ENCODE measurements around the gene THYN1.

Gene THYN1

DNA sequence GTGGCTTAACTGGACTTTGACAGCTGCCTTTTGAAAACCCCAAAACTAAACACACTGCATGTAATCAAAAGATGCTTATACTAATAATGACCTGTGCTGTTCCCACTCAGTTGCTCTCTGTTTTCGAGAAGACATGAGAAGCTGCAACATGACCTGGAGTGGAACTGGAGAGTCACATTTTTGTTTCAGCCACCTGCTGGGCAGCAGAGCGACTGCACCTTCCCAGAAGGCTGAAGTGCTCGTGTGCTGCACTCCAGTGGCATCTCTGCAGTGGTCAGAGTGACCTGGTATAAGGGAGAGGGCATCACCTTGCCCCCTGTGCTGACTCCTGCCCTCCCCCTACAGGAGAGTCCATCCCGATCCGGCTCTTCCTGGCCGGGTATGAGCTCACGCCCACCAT lies 8.6 kb downstream of the THYN1 start:
- peaks cover 10% of the 10 kb centered on the region for H3K79me1 ChIP-seq (replicated peaks; ENCODE audit: low read length, poor library complexity, severe bottlenecking)
- H2BK120ac ChIP-seq (ENCODE audit: low read depth, low read length): no peak overlapping the region
- 69% methylated on average over 7 of the region's 7 CpGs for WGBS
- no peak overlapping the region for H3K27ac ChIP-seq (ENCODE audit: low read length, poor library complexity, severe bottlenecking)
- no peak overlapping the region for H3K4me3 ChIP-seq (ENCODE audit: insufficient read depth in 1 of 2, low read depth in 1 of 2, low read length in 2 of 2)
- H3K36me3 ChIP-seq (ENCODE audit: control insufficient read depth in 1 of 2, insufficient read depth in 2 of 2, low read depth in 1 of 2, low read length in 2 of 2): peaks cover 73 to 98% of the 10 kb centered on the region in 2 experiments
- no peaks in the 10 kb centered on the region for H3K9me3 ChIP-seq (ENCODE audit: control insufficient read depth, low read length)
- no peak overlapping the region for H3K18ac ChIP-seq (ENCODE audit: low read depth in 1 of 2, low read length in 2 of 2)
- no peak overlapping the region for H4K91ac ChIP-seq (ENCODE audit: low read length)
- H2AK5ac ChIP-seq (ENCODE audit: low read length, severe bottlenecking): no peak overlapping the region
- H4K8ac ChIP-seq (ENCODE audit: low read length): no peak overlapping the region
- no peak overlapping the region for H3K14ac ChIP-seq (ENCODE audit: low read length in 2 of 2)
- no peak overlapping the region for H2AFZ ChIP-seq (ENCODE audit: low read depth, low read length)
- H3K9ac ChIP-seq (ENCODE audit: low read length): no peak overlapping the region
- no peak overlapping the region for H2BK12ac ChIP-seq (ENCODE audit: low read length in 2 of 2)
- no peak overlapping the region for H2BK15ac ChIP-seq (ENCODE audit: low read depth, poor library complexity, severe bottlenecking)
- H3K4me1 ChIP-seq (ENCODE audit: control insufficient read depth, insufficient read depth, low read depth, low read length): no peaks in the 10 kb centered on the region
- no peak overlapping the region for H2BK5ac ChIP-seq (ENCODE audit: low read depth, low read length, poor library complexity, severe bottlenecking)
- no peak overlapping the region for H3K4me2 ChIP-seq (ENCODE audit: low read length, poor library complexity, severe bottlenecking)
- DNase-seq: peak; percentile 36
- H3K27me3 ChIP-seq (ENCODE audit: control insufficient read depth in 1 of 2, insufficient read depth in 1 of 2, low read length in 2 of 2): no peaks in the 10 kb centered on the region
- no peak overlapping the region for H3K23ac ChIP-seq (ENCODE audit: low read length in 2 of 2)
- H3K4ac ChIP-seq (ENCODE audit: low read depth in 1 of 2, low read length in 2 of 2): no peak overlapping the region

DNA sequence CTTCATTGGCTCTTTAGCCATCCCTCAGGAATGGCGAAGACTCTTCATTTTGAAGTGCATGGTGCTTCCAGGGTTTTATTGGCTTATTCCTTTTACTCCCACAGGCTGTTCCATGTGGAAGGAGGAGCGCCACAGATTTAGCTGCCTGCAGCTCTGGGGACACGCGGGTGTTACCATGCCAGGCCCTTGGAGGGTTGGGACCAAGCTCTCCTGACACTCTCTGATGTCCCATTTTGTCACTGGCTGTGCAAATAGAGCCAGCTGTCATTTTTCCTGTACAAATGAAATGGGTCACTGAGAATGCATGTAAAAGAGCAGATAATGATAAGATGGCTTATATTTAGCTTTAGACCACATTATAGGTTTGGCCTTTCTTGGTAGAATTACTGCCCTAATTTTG lies 9.2 kb downstream of the THYN1 start:
- H3K9ac ChIP-seq (ENCODE audit: low read length): no peak overlapping the region
- H3K4me1 ChIP-seq (ENCODE audit: control insufficient read depth, insufficient read depth, low read depth, low read length): no peaks in the 10 kb centered on the region
- peaks cover 75 to 97% of the 10 kb centered on the region in 2 experiments for H3K36me3 ChIP-seq (ENCODE audit: control insufficient read depth in 1 of 2, insufficient read depth in 2 of 2, low read depth in 1 of 2, low read length in 2 of 2)
- no peak overlapping the region for H3K4ac ChIP-seq (ENCODE audit: low read depth in 1 of 2, low read length in 2 of 2)
- no peak overlapping the region for H2BK12ac ChIP-seq (ENCODE audit: low read length in 2 of 2)
- H2BK15ac ChIP-seq (ENCODE audit: low read depth, poor library complexity, severe bottlenecking): no peak overlapping the region
- no peak overlapping the region for H2AK5ac ChIP-seq (ENCODE audit: low read length, severe bottlenecking)
- H3K18ac ChIP-seq (ENCODE audit: low read depth in 1 of 2, low read length in 2 of 2): no peak overlapping the region
- no peak overlapping the region for H3K27ac ChIP-seq (ENCODE audit: low read length, poor library complexity, severe bottlenecking)
- H3K14ac ChIP-seq (ENCODE audit: low read length in 2 of 2): no peak overlapping the region
- H4K8ac ChIP-seq (ENCODE audit: low read length): no peak overlapping the region
- H2BK5ac ChIP-seq (ENCODE audit: low read depth, low read length, poor library complexity, severe bottlenecking): no peak overlapping the region
- H3K27me3 ChIP-seq (ENCODE audit: control insufficient read depth in 1 of 2, insufficient read depth in 1 of 2, low read length in 2 of 2): no peaks in the 10 kb centered on the region
- no peak for DNase-seq
- no peak overlapping the region for H3K4me3 ChIP-seq (ENCODE audit: insufficient read depth in 1 of 2, low read depth in 1 of 2, low read length in 2 of 2)
- H2AFZ ChIP-seq (ENCODE audit: low read depth, low read length): no peak overlapping the region
- no peaks in the 10 kb centered on the region for H3K9me3 ChIP-seq (ENCODE audit: control insufficient read depth, low read length)
- H4K91ac ChIP-seq (ENCODE audit: low read length): no peak overlapping the region
- 100% methylated on average over 4 of the region's 4 CpGs for WGBS
- H2BK120ac ChIP-seq (ENCODE audit: low read depth, low read length): no peak overlapping the region
- peaks cover 13% of the 10 kb centered on the region for H3K79me1 ChIP-seq (replicated peaks; ENCODE audit: low read length, poor library complexity, severe bottlenecking)
- H3K4me2 ChIP-seq (ENCODE audit: low read length, poor library complexity, severe bottlenecking): no peak overlapping the region
- no peak overlapping the region for H3K23ac ChIP-seq (ENCODE audit: low read length in 2 of 2)

DNA sequence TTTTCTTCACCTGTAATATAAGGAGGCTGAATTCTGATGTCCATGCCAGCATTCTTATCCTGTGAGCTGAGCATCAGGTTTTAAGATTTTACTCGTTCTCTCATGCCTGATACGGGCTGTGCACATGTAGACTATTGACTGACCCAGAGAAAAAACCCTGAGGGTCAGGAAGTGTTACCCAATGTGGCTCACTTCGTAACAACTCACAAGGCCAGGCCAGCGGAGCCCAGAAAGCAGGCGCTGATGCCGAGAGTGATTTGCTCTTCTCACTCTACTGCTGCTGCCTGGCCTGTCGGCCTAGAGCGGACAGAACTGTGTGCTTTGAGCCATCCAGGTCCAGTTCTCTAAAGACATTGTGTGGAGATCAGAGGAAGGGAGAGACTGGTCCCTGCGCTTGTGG lies 10.8 kb downstream of the THYN1 start:
- no peak overlapping the region for H3K4me2 ChIP-seq (ENCODE audit: low read length, poor library complexity, severe bottlenecking)

DNA sequence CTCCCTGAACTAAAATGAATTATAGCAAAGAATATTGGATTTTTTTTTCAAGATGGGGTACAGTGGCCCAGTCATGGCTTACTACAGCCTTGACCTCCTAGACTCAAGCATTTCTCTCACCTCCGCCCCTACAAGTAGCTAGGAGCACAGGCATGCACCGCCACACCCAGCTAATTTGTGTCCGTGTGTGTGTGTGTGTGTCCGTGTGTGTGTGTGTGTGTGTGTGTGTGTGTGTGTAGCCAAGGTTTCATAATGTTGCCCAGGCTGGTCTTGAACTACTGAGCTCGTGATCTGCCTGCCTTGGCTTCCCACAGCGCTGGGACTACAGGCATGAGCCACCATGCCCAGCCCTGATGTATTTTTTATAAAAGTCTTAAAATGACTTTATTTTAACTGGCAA lies 12.6 kb downstream of the THYN1 start:
- Histone ChIP-seq H3K9ac (ENCODE audit: low read length) (no peak overlapping the region), H3K14ac (ENCODE audit: low read length in 2 of 2) (no peak overlapping the region), H3K27ac (ENCODE audit: low read length, poor library complexity, severe bottlenecking) (no peak overlapping the region), H2BK15ac (ENCODE audit: low read depth, poor library complexity, severe bottlenecking) (no peak overlapping the region), H3K4ac (ENCODE audit: low read depth in 1 of 2, low read length in 2 of 2) (no peak overlapping the region), H3K27me3 (ENCODE audit: control insufficient read depth in 1 of 2, insufficient read depth in 1 of 2, low read length in 2 of 2) (no peaks in the 10 kb centered on the region), H4K91ac (ENCODE audit: low read length) (no peak overlapping the region), H3K23ac (ENCODE audit: low read length in 2 of 2) (no peak overlapping the region), H3K9me3 (ENCODE audit: control insufficient read depth, low read length) (no peaks in the 10 kb centered on the region), H4K8ac (ENCODE audit: low read length) (no peak overlapping the region), H3K4me2 (ENCODE audit: low read length, poor library complexity, severe bottlenecking) (no peak overlapping the region), H3K18ac (ENCODE audit: low read depth in 1 of 2, low read length in 2 of 2) (no peak overlapping the region), H3K79me1 (replicated peaks; ENCODE audit: low read length, poor library complexity, severe bottlenecking) (peaks cover 25% of the 10 kb centered on the region), H2BK12ac (ENCODE audit: low read length in 2 of 2) (no peak overlapping the region), H3K36me3 (ENCODE audit: control insufficient read depth in 1 of 2, insufficient read depth in 2 of 2, low read depth in 1 of 2, low read length in 2 of 2) (peaks cover 57 to 82% of the 10 kb centered on the region in 2 experiments), H2AFZ (ENCODE audit: low read depth, low read length) (no peak overlapping the region), H2BK120ac (ENCODE audit: low read depth, low read length) (no peak overlapping the region), H2BK5ac (ENCODE audit: low read depth, low read length, poor library complexity, severe bottlenecking) (no peak overlapping the region), H3K4me1 (ENCODE audit: control insufficient read depth, insufficient read depth, low read depth, low read length) (no peaks in the 10 kb centered on the region), H3K4me3 (ENCODE audit: insufficient read depth in 1 of 2, low read depth in 1 of 2, low read length in 2 of 2) (no peak overlapping the region), H2AK5ac (ENCODE audit: low read length, severe bottlenecking) (no peak overlapping the region)
- 80% methylated on average over 6 of the region's 6 CpGs for WGBS
- no peak for DNase-seq

More for the DNA sequence above, 10.8 kb downstream of the THYN1 start:
- peaks cover 19% of the 10 kb centered on the region for H3K79me1 ChIP-seq (replicated peaks; ENCODE audit: low read length, poor library complexity, severe bottlenecking)
- H3K23ac ChIP-seq (ENCODE audit: low read length in 2 of 2): no peak overlapping the region
- H2BK120ac ChIP-seq (ENCODE audit: low read depth, low read length): no peak overlapping the region
- peak overlapping the region; percentile 31 for H4K91ac ChIP-seq (ENCODE audit: low read length)
- no peak for DNase-seq
- H3K18ac ChIP-seq (ENCODE audit: low read depth in 1 of 2, low read length in 2 of 2): no peak overlapping the region
- no peak overlapping the region for H2AFZ ChIP-seq (ENCODE audit: low read depth, low read length)
- no peak overlapping the region for H3K14ac ChIP-seq (ENCODE audit: low read length in 2 of 2)
- H3K4ac ChIP-seq (ENCODE audit: low read depth in 1 of 2, low read length in 2 of 2): no peak overlapping the region
- H3K36me3 ChIP-seq (ENCODE audit: control insufficient read depth in 1 of 2, insufficient read depth in 2 of 2, low read depth in 1 of 2, low read length in 2 of 2): peaks cover 71 to 86% of the 10 kb centered on the region in 2 experiments
- 93% methylated on average over 8 of the region's 9 CpGs for WGBS
- no peak overlapping the region for H2AK5ac ChIP-seq (ENCODE audit: low read length, severe bottlenecking)
- H3K4me3 ChIP-seq (ENCODE audit: insufficient read depth in 1 of 2, low read depth in 1 of 2, low read length in 2 of 2): no peak overlapping the region
- H3K9ac ChIP-seq (ENCODE audit: low read length): no peak overlapping the region
- H2BK15ac ChIP-seq (ENCODE audit: low read depth, poor library complexity, severe bottlenecking): no peak overlapping the region
- no peaks in the 10 kb centered on the region for H3K27me3 ChIP-seq (ENCODE audit: control insufficient read depth in 1 of 2, insufficient read depth in 1 of 2, low read length in 2 of 2)
- no peak overlapping the region for H2BK12ac ChIP-seq (ENCODE audit: low read length in 2 of 2)
- no peak overlapping the region for H3K27ac ChIP-seq (ENCODE audit: low read length, poor library complexity, severe bottlenecking)
- H3K4me1 ChIP-seq (ENCODE audit: control insufficient read depth, insufficient read depth, low read depth, low read length): no peaks in the 10 kb centered on the region
- H3K9me3 ChIP-seq (ENCODE audit: control insufficient read depth, low read length): no peaks in the 10 kb centered on the region
- H4K8ac ChIP-seq (ENCODE audit: low read length): no peak overlapping the region
- H2BK5ac ChIP-seq (ENCODE audit: low read depth, low read length, poor library complexity, severe bottlenecking): no peak overlapping the region

Measured in mesenchymal stem cell (in vitro differentiated cells and primary cell).